NB4 (cell line): ENCODE data around the gene LPCAT1.
"Not testable (repeated sequence)": the region's sequence is repeated elsewhere in the genome, so short reads cannot be mapped to it uniquely, and the experiment has no call there.

Experiments used
- TF ChIP-seq, protein P1 (sequence below): IDR thresholded peaks from one replicate; pipeline ENCODE4 v1.5.1; 2012; ENCODE audit warnings: low read depth, low read length
- TF ChIP-seq, protein P2 (sequence below): IDR thresholded peaks from 2 replicates; pipeline ENCODE4 v1.6.1; 2011; ENCODE audit warnings: low read depth, low read length

DNA sequence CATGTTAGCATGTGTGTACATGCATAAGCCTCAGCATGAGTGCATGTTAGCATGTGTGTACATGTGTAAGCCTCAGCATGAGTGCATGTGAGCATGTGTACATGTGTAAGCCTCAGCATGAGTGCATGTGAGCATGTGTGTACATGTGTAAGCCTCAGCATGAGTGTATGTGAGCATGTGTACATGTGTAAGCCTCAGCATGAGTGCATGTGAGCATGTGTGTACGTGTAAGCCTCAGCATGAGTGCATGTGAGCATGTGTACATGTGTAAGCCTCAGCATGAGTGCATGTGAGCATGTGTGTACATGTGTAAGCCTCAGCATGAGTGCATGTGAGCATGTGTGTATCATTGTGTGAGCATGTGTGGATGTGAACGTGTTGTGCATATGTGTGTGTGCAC lies 64.3 kb downstream of the LPCAT1 start:
- TF ChIP-seq, protein P1, sequence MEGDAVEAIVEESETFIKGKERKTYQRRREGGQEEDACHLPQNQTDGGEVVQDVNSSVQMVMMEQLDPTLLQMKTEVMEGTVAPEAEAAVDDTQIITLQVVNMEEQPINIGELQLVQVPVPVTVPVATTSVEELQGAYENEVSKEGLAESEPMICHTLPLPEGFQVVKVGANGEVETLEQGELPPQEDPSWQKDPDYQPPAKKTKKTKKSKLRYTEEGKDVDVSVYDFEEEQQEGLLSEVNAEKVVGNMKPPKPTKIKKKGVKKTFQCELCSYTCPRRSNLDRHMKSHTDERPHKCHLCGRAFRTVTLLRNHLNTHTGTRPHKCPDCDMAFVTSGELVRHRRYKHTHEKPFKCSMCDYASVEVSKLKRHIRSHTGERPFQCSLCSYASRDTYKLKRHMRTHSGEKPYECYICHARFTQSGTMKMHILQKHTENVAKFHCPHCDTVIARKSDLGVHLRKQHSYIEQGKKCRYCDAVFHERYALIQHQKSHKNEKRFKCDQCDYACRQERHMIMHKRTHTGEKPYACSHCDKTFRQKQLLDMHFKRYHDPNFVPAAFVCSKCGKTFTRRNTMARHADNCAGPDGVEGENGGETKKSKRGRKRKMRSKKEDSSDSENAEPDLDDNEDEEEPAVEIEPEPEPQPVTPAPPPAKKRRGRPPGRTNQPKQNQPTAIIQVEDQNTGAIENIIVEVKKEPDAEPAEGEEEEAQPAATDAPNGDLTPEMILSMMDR, result not testable (repeated sequence)
- TF ChIP-seq, protein P2, sequence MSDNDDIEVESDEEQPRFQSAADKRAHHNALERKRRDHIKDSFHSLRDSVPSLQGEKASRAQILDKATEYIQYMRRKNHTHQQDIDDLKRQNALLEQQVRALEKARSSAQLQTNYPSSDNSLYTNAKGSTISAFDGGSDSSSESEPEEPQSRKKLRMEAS, result not testable (repeated sequence)
